H1 (cell line): ENCODE measurements around the gene OTUB1. TPM values are rescaled to one million over a fixed set of nuclear protein-coding genes. Genes with fewer than 3 reads are reported as not detected.
A peak's percentile ranks its signal among the peaks of the same experiment; 100 is the strongest.

Experiments
- CTCF ChIA-PET: fragments of 300-600 bp; sonication (Branson Sonifier 250); formaldehyde crosslinking; loops from one replicate; lab custom pipeline; 2021; ENCODE audit not compliant: partially characterized antibody; lab: Charles Lee
- POLR2A ChIA-PET: fragments of 300-600 bp; sonication (Branson Sonifier 250); formaldehyde crosslinking; loops from one replicate; lab custom pipeline; 2021; ENCODE audit warnings: inconsistent platforms; ENCODE audit not compliant: partially characterized antibody; lab: Charles Lee
- DNase-seq, 2 experiments: peaks; one replicate each; pipeline versions ENCODE4 v3.0.0 to v3.0.0-alpha.2; 2010 to 2022; ENCODE audit warnings: low spot score in 2 of 2, low read depth in 1 of 2, mixed read lengths in 1 of 2
- FAIRE-seq: peaks from 2 replicates; lab custom pipeline; 2011; peaks lifted over from hg19 to GRCh38; lab: Jason Lieb, UNC
- H2AFZ ChIP-seq: 2 replicates; pipeline ENCODE4 v1.8.1; 2012; ENCODE audit warnings: low read length, inconsistent platforms
- H2AK5ac ChIP-seq: 2 replicates; pipeline ENCODE4 v1.6.1; 2013; ENCODE audit warnings: low read depth, low read length
- H2BK120ac ChIP-seq: replicated peaks from 2 replicates; pipeline ENCODE3; 2013; ENCODE audit warnings: low read depth, low read length, inconsistent platforms
- H2BK12ac ChIP-seq: 2 replicates; pipeline ENCODE4 v1.6.1; 2013; ENCODE audit warnings: low read depth, low read length
- H2BK15ac ChIP-seq: 2 replicates; pipeline ENCODE4 v1.6.1; 2013; ENCODE audit warnings: low read length
- H2BK20ac ChIP-seq: 2 replicates; pipeline ENCODE4 v1.6.1; 2013; ENCODE audit warnings: low read length
- H2BK5ac ChIP-seq: 2 replicates; pipeline ENCODE4 v1.6.1; 2013; ENCODE audit warnings: low read depth, low read length
- H3K14ac ChIP-seq: 2 replicates; pipeline ENCODE4 v1.6.1; 2013; ENCODE audit warnings: inconsistent platforms; ENCODE audit not compliant: insufficient read length
- H3K18ac ChIP-seq: 2 replicates; pipeline ENCODE4 v1.6.1; 2013; ENCODE audit warnings: low read length; ENCODE audit errors: extremely low read depth
- H3K23ac ChIP-seq: 2 replicates; pipeline ENCODE4 v1.6.1; 2013; ENCODE audit warnings: inconsistent platforms; ENCODE audit not compliant: insufficient read length
- H3K23me2 ChIP-seq: 2 replicates; pipeline ENCODE4 v1.6.1; 2013; ENCODE audit warnings: low read depth, low read length
- H3K27ac ChIP-seq: 2 replicates; pipeline ENCODE4 v1.6.1; 2011; ENCODE audit warnings: low read depth, low read length, inconsistent platforms
- H3K27me3 ChIP-seq, 4 experiments: replicated peaks in 1 of 4; 1 replicate in 1 of 4; 2 replicates in 3 of 4; pipeline versions ENCODE4 v1.6.1 to v1.8.1; 2011 to 2013; ENCODE audit warnings: low read length in 3 of 4, mild to moderate bottlenecking in 3 of 4, inconsistent platforms in 2 of 4, mixed read lengths in 2 of 4, moderate library complexity in 1 of 4; ENCODE audit not compliant: control insufficient read depth in 3 of 4, insufficient read depth in 3 of 4; ENCODE audit errors: extremely low read depth in 1 of 4
- H3K36me3 ChIP-seq, 4 experiments: 2 replicates each; pipeline versions ENCODE4 v1.6.1 to v1.8.1; 2011 to 2013; ENCODE audit warnings: mild to moderate bottlenecking in 4 of 4, low read length in 3 of 4, moderate library complexity in 2 of 4, control low read depth in 1 of 4, inconsistent platforms in 1 of 4; ENCODE audit not compliant: insufficient read depth in 4 of 4, control insufficient read depth in 2 of 4
- H3K4ac ChIP-seq: replicated peaks from 2 replicates; pipeline ENCODE3; 2013; ENCODE audit warnings: low read length, low read depth, mixed read lengths, inconsistent platforms; ENCODE audit not compliant: insufficient read length
- H3K4me1 ChIP-seq, 4 experiments: replicated peaks in 1 of 4; 1 replicate in 1 of 4; 2 replicates in 3 of 4; pipeline versions ENCODE4 v1.6.1 to v1.8.1; 2011 to 2013; ENCODE audit warnings: low read length in 3 of 4, inconsistent platforms in 2 of 4, mixed read lengths in 1 of 4; ENCODE audit not compliant: insufficient read depth in 4 of 4, control insufficient read depth in 3 of 4
- H3K4me2 ChIP-seq, 2 experiments: 2 replicates each; pipeline versions ENCODE4 v1.6.1 to v1.8.1; 2011 to 2013; ENCODE audit warnings: low read depth in 2 of 2, low read length in 2 of 2, control low read depth in 1 of 2, inconsistent platforms in 1 of 2, mild to moderate bottlenecking in 1 of 2; ENCODE audit not compliant: insufficient read depth in 1 of 2
- H3K4me3 ChIP-seq, 4 experiments: fragments of 200-600, 300-600 bp in 1 of 4; sonication (generic), shearing (Covaris generic), sonication (Bioruptor Twin) in 1 of 4; 2 replicates each; pipeline versions ENCODE4 v1.5.1 to v1.8.1; 2011 to 2016; ENCODE audit warnings: low read length in 4 of 4, low read depth in 3 of 4, control low read depth in 2 of 4, inconsistent platforms in 2 of 4, mild to moderate bottlenecking in 2 of 4, mixed read lengths in 1 of 4, moderate library complexity in 1 of 4; ENCODE audit not compliant: insufficient read depth in 2 of 4; ENCODE audit errors: extremely low read depth in 1 of 4
- H3K56ac ChIP-seq: replicated peaks from 2 replicates; pipeline ENCODE3; 2013; ENCODE audit warnings: low read depth, mild to moderate bottlenecking, mixed read lengths, low read length, inconsistent platforms; ENCODE audit not compliant: insufficient read length
- H3K79me1 ChIP-seq: 2 replicates; pipeline ENCODE4 v1.6.1; 2013; ENCODE audit warnings: low read depth, low read length, control low read depth
- H3K79me2 ChIP-seq, 2 experiments: 2 replicates each; pipeline versions ENCODE4 v1.6.1 to v1.8.1; 2012 to 2013; ENCODE audit warnings: low read length in 2 of 2, mild to moderate bottlenecking in 2 of 2, inconsistent platforms in 1 of 2; ENCODE audit not compliant: insufficient read depth in 2 of 2, control insufficient read depth in 1 of 2
- H3K9ac ChIP-seq, 4 experiments: replicated peaks in 1 of 4; 1 replicate in 1 of 4; 2 replicates in 3 of 4; pipeline versions ENCODE4 v1.6.1 to v1.8.1; 2011 to 2013; ENCODE audit warnings: low read depth in 3 of 4, low read length in 3 of 4, control low read depth in 2 of 4, mild to moderate bottlenecking in 2 of 4, moderate library complexity in 2 of 4, inconsistent platforms in 1 of 4; ENCODE audit errors: extremely low read depth in 1 of 4
- H3K9me3 ChIP-seq, 2 experiments: 2 replicates each; pipeline versions ENCODE4 v1.6.1 to v1.8.1; 2012 to 2013; ENCODE audit warnings: mild to moderate bottlenecking in 2 of 2, moderate library complexity in 2 of 2, control low read depth in 1 of 2, inconsistent platforms in 1 of 2, low read depth in 1 of 2, low read length in 1 of 2, mixed read lengths in 1 of 2; ENCODE audit not compliant: insufficient read depth in 2 of 2
- H4K20me1 ChIP-seq, 2 experiments: replicated peaks in 1 of 2; 2 replicates each; pipeline versions ENCODE3 to v1.8.1; 2011 to 2013; ENCODE audit warnings: inconsistent platforms in 2 of 2, low read length in 2 of 2, mild to moderate bottlenecking in 1 of 2; ENCODE audit not compliant: insufficient read depth in 2 of 2, control insufficient read depth in 1 of 2
- H4K5ac ChIP-seq: 2 replicates; pipeline ENCODE4 v1.6.1; 2013; ENCODE audit warnings: low read length, low read depth, mixed read lengths, inconsistent platforms; ENCODE audit not compliant: insufficient read length
- H4K8ac ChIP-seq: 2 replicates; pipeline ENCODE4 v1.8.0; 2013; ENCODE audit warnings: mild to moderate bottlenecking, moderate library complexity, low read length, inconsistent platforms; ENCODE audit not compliant: insufficient read depth; ENCODE audit errors: extremely low read depth
- H4K91ac ChIP-seq: replicated peaks from 2 replicates; pipeline ENCODE3; 2013; ENCODE audit warnings: low read length, mixed read lengths, inconsistent platforms; ENCODE audit not compliant: insufficient read length
- CREB1 ChIP-seq: IDR thresholded peaks from 2 replicates; pipeline ENCODE4 v1.6.1; 2012; ENCODE audit warnings: inconsistent platforms
- EP300 ChIP-seq, 2 experiments: IDR thresholded peaks; 1 replicate in 1 of 2; 2 replicates in 1 of 2; pipeline ENCODE4 v1.6.1; 2011 to 2012; ENCODE audit warnings: low read depth in 2 of 2, low read length in 2 of 2, mild to moderate bottlenecking in 2 of 2, borderline replicate concordance in 1 of 2, inconsistent platforms in 1 of 2, moderate library complexity in 1 of 2
- EZH2 ChIP-seq: fragments of 200-600 bp; sonication (generic); IDR thresholded peaks from 2 replicates; pipeline ENCODE4 v1.7.1; 2012; ENCODE audit warnings: low read depth, mild to moderate bottlenecking, moderate library complexity, low read length, inconsistent platforms; ENCODE audit not compliant: severe bottlenecking
- FOSL1 ChIP-seq: IDR thresholded peaks from 2 replicates; pipeline ENCODE4 v1.6.1; 2011; ENCODE audit warnings: mild to moderate bottlenecking, low read depth, low read length, moderate library complexity; ENCODE audit not compliant: insufficient read depth
- HDAC6 ChIP-seq: IDR thresholded peaks from one replicate; pipeline ENCODE4 v1.7.1; 2012; ENCODE audit warnings: low read depth, mild to moderate bottlenecking, inconsistent platforms, low read length, moderate library complexity
- POLR2A ChIP-seq, 2 experiments: IDR thresholded peaks; 1 replicate in 1 of 2; 2 replicates in 1 of 2; pipeline ENCODE4 v1.6.1; 2011; ENCODE audit warnings: low read depth in 2 of 2, low read length in 2 of 2, mild to moderate bottlenecking in 2 of 2; ENCODE audit errors: control extremely low read depth in 1 of 2
- RAD21 ChIP-seq, 2 experiments: IDR thresholded peaks in 1 of 2; conservative IDR thresholded peaks in 1 of 2; 2 replicates each; pipeline ENCODE4 v1.6.1; 2011; ENCODE audit warnings: low read depth in 2 of 2, low read length in 2 of 2, improper control_type of control experiment in 1 of 2, inconsistent platforms in 1 of 2, mild to moderate bottlenecking in 1 of 2, moderate library complexity in 1 of 2
- RNF2 ChIP-seq: fragments of 200-900, 300-1000 bp; sonication (generic); IDR thresholded peaks from 2 replicates; pipeline ENCODE4 v1.7.1; 2016; ENCODE audit warnings: borderline replicate concordance, low read depth, mild to moderate bottlenecking, antibody characterized with exemption, low read length; ENCODE audit not compliant: poor library complexity, severe bottlenecking; ENCODE audit errors: missing control alignments
- SP4 ChIP-seq: IDR thresholded peaks from 2 replicates; pipeline ENCODE4 v1.6.1; 2012; ENCODE audit warnings: low read length, inconsistent platforms
- TAF1 ChIP-seq: IDR thresholded peaks from 2 replicates; pipeline ENCODE4 v1.6.1; 2011; ENCODE audit warnings: mild to moderate bottlenecking, low read depth, low read length
- TBP ChIP-seq: IDR thresholded peaks from 2 replicates; pipeline ENCODE4 v1.6.1; 2011; ENCODE audit warnings: low read depth, low read length, improper control_type of control experiment
- WGBS, 2 experiments: shearing (Covaris generic) in 1 of 2; methylation state at CpG; one replicate each; pipeline versions ENCODE4 v1.1.6 to v1.1.7; 2013 to 2015; ENCODE audit warnings: low lambda C conversion rate in 2 of 2, mixed read lengths in 2 of 2, inconsistent platforms in 1 of 2, low coverage in 1 of 2, missing lambda C conversion rate in 1 of 2; ENCODE audit not compliant: insufficient replicate concordance in 2 of 2, insufficient coverage in 1 of 2, insufficient read length in 1 of 2; ENCODE audit errors: extremely low coverage in 1 of 2, missing lambda C conversion rate in 1 of 2; 5-methylcytosine and 5-hydroxymethylcytosine counted together
- polyA plus RNA-seq, 7 experiments: library from polyadenylated mRNA; depleted of rRNA in 3 of 7; stranded (reverse) in 5 of 7; unstranded in 2 of 7; fragments of >200 nt in 5 of 7; fragments of 200-250 nt in 2 of 7; gene quantifications; 1 replicate in 5 of 7; 2 replicates in 1 of 7; 4 replicates in 1 of 7; pipeline versions ENCODE4 v1.2.1 to v1.2.3, GENCODE V29; 2011 to 2013; ENCODE audit warnings: missing spikeins in 2 of 7, mixed read lengths in 2 of 7
- total RNA-seq: library from RNA; stranded (reverse); fragmentation: NEBNext Ultra II Directional; extraction: Animal tissue kit (Norgen Biotek cat#: 25700); gene quantifications from 2 replicates; pipeline ENCODE4 v1.2.1, GENCODE V29; 2021

OTUB1 gene
- total and polyA plus RNA-seq, 2 of the 8 experiments (the other 6 are each of a cell fraction or from before 2014, with no cell fraction given) = 110 to 274 TPM

- H4K20me1 ChIP-seq = peaks cover 1 to 2% of the 10 kb centered on the region in 2 experiments
- peak overlapping the region; percentile 79 to 86 for H3K4me2 ChIP-seq
- no peak overlapping the region for H3K27ac ChIP-seq
- ChIA-PET POLR2A (interaction anchor here (0.8 to 2.7 kb wide), 10 partner anchors 8 to 174 kb away, joined by 3 to 11 read pairs (median 5); no protein-coding TSS in a partner anchor), CTCF (interaction anchor here (0.6 to 6.3 kb wide), 23 partner anchors 9 to 202 kb away, joined by 3 to 43 read pairs (median 3); no protein-coding TSS in a partner anchor)
- H2BK20ac ChIP-seq = no peak overlapping the region
- no peak overlapping the region for H3K9ac ChIP-seq
- H4K5ac ChIP-seq = no peak overlapping the region
- H4K8ac ChIP-seq = no peak overlapping the region
- H3K27me3 ChIP-seq = peaks cover 28 to 89% (median 72%) of the 10 kb centered on the region in 4 experiments
- peak overlapping the region; percentile 21 to 57 (median 34); a peak in 7 of 8 replicates for H3K4me3 ChIP-seq
- H2BK12ac ChIP-seq = peak overlapping the region; percentile 43; the same call in 1 of the 2 replicates
- peaks cover 0 to 15% (median 10%) of the 10 kb centered on the region in 4 experiments; a peak in 5 of 7 replicates for H3K4me1 ChIP-seq
- no peak overlapping the region for H3K4ac ChIP-seq
- H3K79me2 ChIP-seq = no peaks in the 10 kb centered on the region
- peak overlapping the region; percentile 63; the same call in 1 of the 2 replicates for H2BK5ac ChIP-seq
- H3K14ac ChIP-seq = no peak overlapping the region
- peak overlapping the region; percentile 48; the same call in 1 of the 2 replicates for H3K18ac ChIP-seq
- H2BK15ac ChIP-seq = 0 out of 2 replicates have a peak overlapping the region, but pooled peaks have one; percentile 72
- H3K79me1 ChIP-seq = no peaks in the 10 kb centered on the region; the same call in 1 of the 2 replicates
- no peak overlapping the region for H2AK5ac ChIP-seq
- WGBS, 2 experiments = 8% methylated on average over 29 of the region's 40 CpGs; no CpG with 5 or more reads in 1 of the 2 experiments
- no peaks in the 10 kb centered on the region for H3K36me3 ChIP-seq
- no peak overlapping the region for H3K23ac ChIP-seq
- H2BK120ac ChIP-seq = no peak overlapping the region
- H3K9me3 ChIP-seq = peaks cover 0 to 6% of the 10 kb centered on the region in 2 experiments; a peak in 1 of 4 replicates
- peak in 1 of 2 experiments; percentile 73 for DNase-seq
- peaks cover 21% of the 10 kb centered on the region; the same call in 1 of the 2 replicates for H3K23me2 ChIP-seq
- no peak overlapping the region for H4K91ac ChIP-seq
- FAIRE-seq = no peak
- H2AFZ ChIP-seq = no peak overlapping the region
- H3K56ac ChIP-seq = no peak overlapping the region
- TF ChIP-seq TBP (no peak), RAD21 (IDR thresholded peaks at IDR 0.05 in 1 of 2, conservative IDR thresholded peaks at IDR 0.05 in 1 of 2; ENCODE audit: low read depth in 2 of 2, low read length in 2 of 2) (peak in 1 of 2 experiments; percentile 16; a peak in 1 of 4 replicates), CREB1 (no peak), SP4 (no peak), RNF2 (no peak), EP300 (IDR thresholded peaks at IDR 0.05; ENCODE audit: borderline replicate concordance in 1 of 2, low read depth in 2 of 2, low read length in 2 of 2) (no peak), POLR2A (IDR thresholded peaks at IDR 0.05; ENCODE audit: control extremely low read depth in 1 of 2, low read depth in 2 of 2, low read length in 2 of 2) (no peak), TAF1 (no peak), HDAC6 (no peak), EZH2 (peak; percentile 35), FOSL1 (no peak)
Observed at GRCh38 chr11:64007629-64008282, 21.5 kb downstream of the OTUB1 start.
